Testis (tissue), 3 donors: ENCODE results near the gene MRPL43. TPM values are rescaled to one million over a fixed set of nuclear protein-coding genes. Genes with fewer than 3 reads are reported as not detected.

Experiments
- DNase-seq: peaks from one replicate; pipeline ENCODE4 v3.0.0-alpha.2; 2019
- H3K27ac ChIP-seq, 2 donors: fragments of 200-600 bp; sonication (generic); one replicate each; pipeline ENCODE4 v1.5.1; 2019
- H3K27me3 ChIP-seq: fragments of 200-600 bp; sonication (generic); one replicate; pipeline ENCODE4 v1.5.1; 2019
- H3K36me3 ChIP-seq: fragments of 200-600 bp; sonication (generic); one replicate; pipeline ENCODE4 v1.5.1; 2017; ENCODE audit warnings: low read depth; ENCODE audit errors: missing control alignments
- H3K4me1 ChIP-seq: fragments of 200-600 bp; sonication (generic); one replicate; pipeline ENCODE4 v1.5.1; 2019
- H3K4me3 ChIP-seq, 2 donors: fragments of 200-600 bp; sonication (generic); one replicate each; pipeline ENCODE4 v1.5.1; 2017 to 2019
- H3K9me3 ChIP-seq: fragments of 200-600 bp; sonication (generic); one replicate; pipeline ENCODE4 v1.5.1; 2017
- CTCF ChIP-seq, 3 experiments: fragments of 450-650 bp in 2 of 3; fragments of 200-600 bp in 1 of 3; sonication (generic) in 1 of 3; IDR thresholded peaks; one replicate each; pipeline ENCODE4 v1.5.1; 2016 to 2019; ENCODE audit warnings: antibody characterized with exemption in 3 of 3, mild to moderate bottlenecking in 2 of 3, moderate library complexity in 1 of 3
- POLR2A ChIP-seq: fragments of 450-650 bp; IDR thresholded peaks from one replicate; pipeline ENCODE4 v1.6.1; 2017; ENCODE audit warnings: antibody characterized with exemption, mild to moderate bottlenecking, moderate library complexity
- WGBS, 2 donors: methylation state at CpG; one replicate each; pipeline ENCODE4 v1.1.5; 2018; 5-methylcytosine and 5-hydroxymethylcytosine counted together
- intact Hi-C: fragments of 100-400 bp; cut with DNase I; formaldehyde crosslinking; loops from one replicate; pipeline ENCODE4 v1.15.1; 2023; ENCODE audit warnings: low total_unique reads
- polyA plus RNA-seq: library from polyadenylated mRNA; stranded (reverse); fragments of 350-450 nt; fragmentation: Illumina TruSeq; extraction: RNeasy Lipid Tissue Mini Kit (QIAGEN cat#74804); gene quantifications from one replicate; pipeline ENCODE4 v1.2.3, GENCODE V29; 2014; ENCODE audit warnings: low read depth, low replicate concordance; ENCODE audit not compliant: insufficient read depth
- total RNA-seq, 2 donors: library from RNA; depleted of rRNA; stranded (reverse); fragments of >200 nt; gene quantifications; one replicate each; pipeline ENCODE4 v1.2.3, GENCODE V29; 2016

The MRPL43 gene
- total and polyA plus RNA-seq, 3 donors from 2014 or later = 123 to 199 (median 124) TPM

GRCh38 chr10:101022967-101023705 lies 35.8 kb upstream of the MRPL43 start:
- Histone ChIP-seq H3K36me3 (no peaks in the 10 kb centered on the region), H3K4me3 (no peak overlapping the region), H3K9me3 (no peaks in the 10 kb centered on the region), H3K27ac (no peak overlapping the region), H3K4me1 (peaks cover 9% of the 10 kb centered on the region), H3K27me3 (no peaks in the 10 kb centered on the region)
- TF ChIP-seq POLR2A (no peak), CTCF (IDR thresholded peaks at IDR 0.05) (no peak)
- no peak for DNase-seq
- WGBS, 2 donors = 95 to 97% methylated on average over 14 to 15 of the region's 15 CpGs
- intact Hi-C loops = no loop called here

- Histone ChIP-seq H3K27ac (no peak overlapping the region), H3K4me1 (peaks cover 9% of the 10 kb centered on the region), H3K9me3 (no peaks in the 10 kb centered on the region), H3K27me3 (no peaks in the 10 kb centered on the region), H3K4me3 (no peak overlapping the region), H3K36me3 (no peaks in the 10 kb centered on the region)
- TF ChIP-seq CTCF (IDR thresholded peaks at IDR 0.05) = no peak
- TF ChIP-seq POLR2A = no peak
- no peak for DNase-seq
- intact Hi-C loops = no loop called here
- WGBS, 2 donors = 91 to 92% methylated on average over 11 of the region's 11 CpGs
These were observed 34.5 kb upstream of the MRPL43 start for GRCh38 chr10:101021692-101022251.

- no peaks in the 10 kb centered on the region for H3K27me3 ChIP-seq
- WGBS, 2 donors = 85 to 94% methylated on average over 4 of the region's 4 CpGs
- no peaks in the 10 kb centered on the region for H3K9me3 ChIP-seq
- H3K4me1 ChIP-seq = peaks cover 9% of the 10 kb centered on the region
- TF ChIP-seq CTCF (IDR thresholded peaks at IDR 0.05) (no peak), POLR2A (no peak)
- intact Hi-C loops = no loop called here
- H3K4me3 ChIP-seq = no peak overlapping the region
- H3K27ac ChIP-seq = no peak overlapping the region
- H3K36me3 ChIP-seq = no peaks in the 10 kb centered on the region
- no peak for DNase-seq
These were observed 33.9 kb upstream of the MRPL43 start for GRCh38 chr10:101021239-101021638.

GRCh38 chr10:101020427-101021075 lies 33.3 kb upstream of the MRPL43 start:
- 79 to 81% methylated on average over 10 of the region's 10 CpGs for WGBS, 2 donors
- no peak for TF ChIP-seq CTCF (IDR thresholded peaks at IDR 0.05)
- TF ChIP-seq POLR2A = no peak
- no peak for DNase-seq
- Histone ChIP-seq H3K9me3 (no peaks in the 10 kb centered on the region), H3K27ac (no peak overlapping the region), H3K36me3 (no peaks in the 10 kb centered on the region), H3K4me1 (peaks cover 9% of the 10 kb centered on the region), H3K4me3 (no peak overlapping the region), H3K27me3 (no peaks in the 10 kb centered on the region)
- intact Hi-C loops = no loop called here
